ENCODE data around the gene PLVAP. TPM values are rescaled to one million over a fixed set of nuclear protein-coding genes. Genes with fewer than 3 reads are reported as not detected.

Gene PLVAP
- total and polyA plus RNA-seq, 9 of the 15 experiments (the other 6 are each of a cell fraction or from before 2014, with no cell fraction given) = 0.09 to 0.84 (median 0.51) TPM; not detected in 4

- peak; percentile 96 for TF ChIP-seq ZBTB5 (IDR thresholded peaks at IDR 0.05)
- TF ChIP-seq PRPF4 (IDR thresholded peaks at IDR 0.05; ENCODE audit: insufficient read depth, low read depth, low read length, poor library complexity, severe bottlenecking) = peak; percentile 41
- TF ChIP-seq SP1 (CRISPR knock-in tag; IDR thresholded peaks at IDR 0.05) = peak; percentile 83
- no peak for TF ChIP-seq ID3 (CRISPR knock-in tag; IDR thresholded peaks at IDR 0.05)
- peak; percentile 86 for TF ChIP-seq ID3 (tag; IDR thresholded peaks at IDR 0.05)
- TF ChIP-seq DPF2 (IDR thresholded peaks at IDR 0.05) = 0 out of 2 replicates have a peak, but pooled peaks have one; percentile 51
- TF ChIP-seq ZNF79 (CRISPR knock-in tag; IDR thresholded peaks at IDR 0.05; ENCODE audit: low read depth) = no peak
- TF ChIP-seq ZNF277 (CRISPR knock-in tag; IDR thresholded peaks at IDR 0.05; ENCODE audit: borderline replicate concordance) = no peak
- TF ChIP-seq HIVEP1 (CRISPR knock-in tag; IDR thresholded peaks at IDR 0.05) = no peak; the same call in 1 of the 2 replicates
- peak; percentile 76; the same call in 1 of the 2 replicates for TF ChIP-seq PHF8 (IDR thresholded peaks at IDR 0.05; ENCODE audit: borderline replicate concordance, low read length)
- TF ChIP-seq NKRF (IDR thresholded peaks at IDR 0.05; ENCODE audit: borderline replicate concordance) = no peak
- no peak for TF ChIP-seq BRCA1 (IDR thresholded peaks at IDR 0.05)
- no peak for TF ChIP-seq BRCA1 (CRISPR knock-in tag; IDR thresholded peaks at IDR 0.05)
- peak; percentile 57; the same call in 1 of the 2 replicates for TF ChIP-seq PHB (CRISPR knock-in tag; IDR thresholded peaks at IDR 0.05)
- peak; percentile 85 for TF ChIP-seq L3MBTL2 (IDR thresholded peaks at IDR 0.05)
Observed at GRCh38 chr19:17334414-17335409, 42.4 kb downstream of the PLVAP start, which contains the start of gene ANO8 (continued).

Measured in K562 (cell line).